HG03378 (cell line): ENCODE data around the gene MYMK.

Source experiments
- ATAC-seq: cut with Tn5 transposase; IDR thresholded peaks from one replicate; pipeline ENCODE4 v1.9.1; 2021; ENCODE audit warnings: mild to moderate bottlenecking, moderate library complexity; ENCODE audit not compliant: unreplicated experiment

MYMK gene

DNA sequence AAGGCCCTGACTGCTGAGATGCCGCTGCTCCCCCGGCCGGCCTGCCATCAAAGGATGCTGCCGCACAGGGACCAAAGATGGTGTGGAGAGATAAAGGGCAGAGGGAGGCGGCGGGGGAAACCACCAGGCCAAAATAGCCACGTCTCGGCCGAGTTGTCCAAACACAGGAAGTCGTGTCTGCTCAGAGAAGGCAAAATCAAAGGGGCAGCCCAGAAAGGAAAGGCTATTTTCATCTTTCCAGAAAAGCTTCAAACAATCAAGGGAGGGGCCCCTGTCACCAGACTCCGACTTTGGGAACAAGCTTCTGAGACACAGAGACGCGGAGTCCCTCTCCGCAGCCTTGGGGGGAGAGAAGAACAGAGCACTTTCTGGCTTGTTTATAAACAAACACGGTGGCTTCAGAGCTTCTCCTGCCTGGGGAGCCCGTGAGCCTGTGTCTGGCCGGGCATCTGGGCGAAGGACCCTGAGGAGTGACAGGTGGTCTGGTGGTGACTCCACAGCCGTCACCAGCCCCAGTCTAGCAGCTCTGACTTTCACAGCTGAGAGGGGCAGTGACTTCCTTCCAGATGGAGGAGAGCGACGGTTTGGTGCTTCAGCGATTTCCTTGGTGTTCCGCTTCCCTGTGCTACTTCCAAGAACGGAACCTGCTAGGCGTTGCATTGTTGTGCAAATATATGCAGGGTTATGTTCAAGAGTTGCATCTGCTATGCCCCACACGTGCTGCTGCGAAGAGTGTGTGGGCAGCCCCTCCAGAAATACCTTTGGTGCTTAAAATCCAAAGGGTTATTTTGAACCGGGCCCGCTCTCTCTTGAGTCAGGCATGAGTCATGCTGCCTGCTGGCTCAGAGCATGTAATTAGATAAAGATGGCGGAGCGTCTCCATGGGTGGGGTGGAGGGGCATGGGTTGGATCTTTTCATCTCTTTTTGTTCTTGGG lies 33.7 kb upstream of the MYMK start:
- no peak for ATAC-seq

DNA sequence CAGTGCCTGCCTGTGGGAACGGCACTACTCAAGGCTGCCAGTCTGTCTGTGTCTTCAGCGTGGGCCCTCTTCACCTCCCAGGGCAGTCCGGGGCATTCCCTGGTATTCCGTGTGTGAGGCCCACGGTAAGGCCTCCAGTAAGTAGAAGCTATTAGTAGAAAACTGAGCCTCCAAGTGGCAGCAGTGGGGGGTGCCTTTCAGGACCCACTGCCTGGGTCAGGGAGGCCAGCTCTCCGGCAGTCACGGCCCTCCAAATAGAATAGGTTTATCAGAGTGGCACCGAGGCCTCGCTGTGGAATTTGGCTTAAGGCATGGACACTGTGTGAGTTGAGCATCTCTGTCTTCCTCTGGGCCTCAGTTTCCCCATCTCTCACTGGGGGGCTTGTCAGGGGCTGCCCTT lies 32.8 kb upstream of the MYMK start:
- ATAC-seq = no peak

DNA sequence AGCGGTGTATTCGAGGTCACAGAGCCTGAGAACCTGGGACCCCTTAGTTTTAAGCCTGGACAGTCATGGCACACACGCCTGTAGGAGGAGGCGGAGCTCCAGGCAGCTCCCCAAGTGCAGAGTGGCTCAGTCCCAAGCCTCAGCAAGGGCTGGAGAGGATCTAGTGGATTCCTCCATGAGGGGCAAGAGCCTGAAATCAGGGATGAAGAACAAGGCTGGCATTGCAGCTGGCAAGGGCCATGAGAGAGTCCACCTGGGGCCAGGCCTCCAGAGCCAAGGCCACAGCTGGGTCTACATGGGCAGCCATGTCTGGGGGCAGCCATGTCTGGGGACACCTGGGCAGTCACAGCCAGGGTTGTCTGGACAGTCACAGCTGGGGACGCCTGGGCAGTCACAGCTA lies 31.6 kb upstream of the MYMK start:
- ATAC-seq = no peak

DNA sequence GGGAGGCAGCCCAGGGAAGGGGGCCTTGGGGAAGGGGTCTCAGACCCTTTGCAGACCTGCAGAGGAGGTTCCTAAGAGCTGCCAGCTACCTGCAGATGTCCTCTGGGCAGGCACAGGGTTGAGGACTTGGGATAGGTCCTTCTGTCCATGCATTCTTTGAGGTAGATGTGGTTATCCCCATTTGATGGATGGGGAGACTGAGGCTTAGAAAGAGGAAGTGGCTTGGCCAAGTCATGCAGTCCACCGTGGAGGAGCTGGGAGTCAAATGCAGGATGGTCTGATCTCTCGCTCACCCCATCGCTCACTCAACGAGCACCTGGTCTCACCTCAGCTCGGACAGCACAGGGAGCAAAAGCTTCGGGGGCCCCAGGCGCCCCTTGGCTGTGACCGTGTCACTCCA lies 30.0 kb upstream of the MYMK start:
- no peak for ATAC-seq

DNA sequence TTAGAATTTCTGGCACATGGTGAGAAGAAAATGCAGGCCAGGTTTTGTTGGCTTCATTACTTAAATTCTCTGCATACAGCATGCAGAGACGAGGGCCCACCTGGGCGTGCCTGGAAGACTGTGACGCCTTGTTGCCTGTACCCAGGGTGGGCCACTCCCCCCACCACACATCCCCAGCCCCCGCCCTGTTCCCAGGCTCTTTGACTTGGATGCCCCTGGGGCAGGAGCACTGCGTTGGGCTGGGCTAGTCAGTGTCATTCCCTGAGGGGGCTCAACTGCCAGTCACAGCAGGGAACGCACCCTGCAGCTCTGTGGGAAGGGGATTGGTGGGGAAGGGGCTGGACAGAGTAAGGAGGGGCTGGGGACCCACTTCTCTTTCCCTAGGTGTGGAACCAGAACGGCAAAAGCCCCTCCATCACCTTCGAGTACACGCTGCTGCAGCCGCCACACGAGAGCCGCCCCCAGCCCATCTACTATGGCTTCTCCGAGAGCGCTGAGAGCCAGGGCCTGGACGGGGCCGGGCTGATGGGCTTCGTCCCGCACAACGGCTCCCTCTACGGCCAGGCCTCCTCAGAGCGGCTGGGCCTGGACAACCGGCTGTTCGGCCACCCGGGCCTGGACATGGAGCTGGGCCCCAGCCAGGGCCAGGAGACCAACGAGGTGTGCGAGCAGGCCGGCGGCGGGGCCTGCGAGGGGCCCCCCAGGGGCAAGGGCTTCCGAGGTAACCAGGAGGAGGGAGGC lies 29.4 kb upstream of the MYMK start:
- ATAC-seq = no peak

DNA sequence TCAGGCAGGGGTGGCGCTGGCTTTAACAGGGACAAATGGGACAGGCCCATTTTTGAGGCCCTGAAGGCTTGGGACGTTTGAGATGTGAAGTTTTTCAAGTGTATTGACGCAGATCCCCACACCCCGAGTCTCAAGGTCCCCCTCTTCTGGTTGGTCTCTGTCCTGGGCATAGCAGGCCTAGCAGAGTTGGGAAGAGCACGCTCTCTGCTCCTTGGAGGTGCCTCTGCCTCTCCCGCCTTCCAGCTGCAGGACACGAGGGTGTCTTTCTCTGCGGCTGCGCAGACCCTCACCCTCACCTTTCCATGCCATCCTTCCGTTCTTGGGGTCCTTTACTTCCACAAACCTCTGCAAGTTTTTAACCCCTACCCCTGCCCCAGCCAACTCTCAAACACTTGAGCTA lies 28.4 kb upstream of the MYMK start:
- ATAC-seq = no peak

DNA sequence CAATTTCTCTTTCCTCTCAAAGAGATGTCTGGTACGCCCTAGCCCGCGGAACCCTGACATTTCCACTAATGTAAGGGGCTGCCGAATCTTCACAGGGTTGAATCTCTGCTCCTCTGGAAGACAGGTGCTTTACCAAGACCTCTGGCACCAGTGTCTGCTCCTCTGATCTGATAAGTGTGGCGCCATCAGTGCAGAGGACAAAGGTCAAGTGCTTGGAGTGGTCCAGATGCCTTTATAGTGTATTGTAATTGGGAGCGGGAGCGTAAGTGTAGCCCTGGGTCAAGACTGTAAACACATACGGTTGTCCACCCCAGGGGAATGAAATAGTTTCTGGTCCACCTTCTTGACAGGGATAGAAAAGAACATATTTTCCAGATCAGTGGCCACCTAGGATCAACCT lies 27.5 kb upstream of the MYMK start:
- no peak for ATAC-seq

DNA sequence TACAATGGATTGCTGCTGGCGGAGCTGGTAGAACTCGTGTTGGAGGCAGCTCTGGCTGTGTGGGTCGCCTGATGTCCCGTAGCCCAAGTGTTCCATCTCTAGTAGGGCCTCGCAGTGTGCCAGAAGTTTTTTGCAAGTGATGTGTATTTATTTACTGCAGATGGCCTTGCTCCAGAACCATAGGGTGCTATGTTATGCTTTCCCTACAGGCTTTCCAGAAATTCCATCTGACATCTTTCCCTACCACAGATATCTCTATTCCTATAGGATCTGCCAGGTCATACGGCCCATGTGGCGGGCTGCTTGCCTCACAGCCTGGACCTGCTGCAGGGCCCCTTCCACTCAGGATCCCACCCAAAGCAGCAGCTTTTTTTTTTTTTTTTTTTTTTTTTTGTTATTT lies 26.7 kb upstream of the MYMK start:
- no peak for ATAC-seq

DNA sequence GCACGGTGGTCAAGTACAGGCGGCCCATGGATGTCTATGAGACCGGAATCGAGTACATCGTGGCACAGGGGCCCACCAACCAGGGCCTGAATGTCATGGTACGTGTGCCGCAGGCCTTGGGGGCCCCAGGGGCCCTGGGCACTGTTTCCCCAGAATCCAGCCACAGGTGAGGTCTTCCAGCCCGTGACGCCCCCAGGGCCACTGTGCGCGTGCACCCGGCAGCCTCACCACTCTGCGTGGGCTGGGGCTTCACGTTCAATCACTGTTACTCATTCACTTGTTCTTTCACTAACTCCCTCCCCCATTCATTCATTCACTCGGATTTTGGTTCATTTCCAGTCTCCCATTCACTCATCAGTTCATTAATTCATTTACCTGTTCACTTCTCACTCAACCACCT lies 22.4 kb upstream of the MYMK start:
- ATAC-seq = no peak

DNA sequence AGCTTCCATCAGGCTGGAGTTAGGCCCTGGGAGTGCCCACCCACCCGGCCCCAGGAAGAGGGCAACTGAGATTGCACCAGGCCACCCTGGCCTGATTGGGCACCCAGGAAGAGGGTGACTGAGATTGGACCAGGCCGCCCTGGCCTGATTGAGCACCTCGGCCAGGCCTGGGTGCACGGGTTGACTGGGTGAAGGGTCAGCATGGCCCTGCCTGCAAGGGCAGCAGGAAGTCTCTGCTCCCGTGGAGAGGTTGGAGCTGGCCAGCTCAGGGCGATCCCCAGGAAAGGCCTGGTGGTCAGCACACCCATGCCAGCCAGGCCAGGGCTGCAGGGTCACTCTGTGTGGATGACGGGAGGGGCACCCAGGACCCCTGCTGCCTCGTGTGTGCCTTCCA lies 21.5 kb upstream of the MYMK start:
- no peak for ATAC-seq

DNA sequence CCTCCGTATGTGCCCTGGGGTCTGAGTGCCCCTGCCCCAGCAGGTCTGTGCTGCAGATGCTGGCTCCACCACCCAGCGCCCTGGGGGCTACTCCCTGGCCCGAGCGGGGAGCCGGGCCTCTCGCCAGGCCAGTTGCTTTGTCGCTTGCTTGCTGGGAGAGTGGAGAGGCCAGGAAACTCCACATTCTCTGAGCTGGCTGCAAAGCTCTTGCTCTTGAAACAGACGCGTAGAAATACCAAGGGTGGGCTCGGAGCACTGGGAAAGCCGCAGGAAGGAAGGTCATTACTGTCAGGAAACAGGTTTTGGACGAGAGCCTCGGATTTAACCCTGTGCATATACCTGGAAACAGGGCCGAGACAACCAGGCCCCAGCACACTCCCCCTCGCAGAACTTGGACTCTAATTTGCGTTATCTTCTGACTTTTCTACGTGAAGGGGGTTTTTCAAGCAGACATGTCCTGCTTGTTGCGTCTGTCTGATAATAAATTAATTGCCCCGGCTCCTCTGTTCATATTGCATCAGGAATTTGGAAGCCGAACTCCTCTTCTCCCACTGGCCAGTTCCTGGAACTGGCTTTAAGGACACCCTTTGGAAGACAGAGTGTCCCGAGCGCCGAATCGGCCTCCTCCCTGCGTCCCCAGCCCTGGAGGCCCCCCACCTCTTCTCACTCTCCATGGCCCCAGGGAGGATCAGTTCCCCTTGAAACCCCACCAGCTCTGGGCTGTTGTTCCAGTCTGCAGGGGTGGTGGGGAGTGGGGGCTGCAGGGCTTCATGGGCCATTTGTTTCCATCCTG lies 20.9 kb upstream of the MYMK start:
- no peak for ATAC-seq

DNA sequence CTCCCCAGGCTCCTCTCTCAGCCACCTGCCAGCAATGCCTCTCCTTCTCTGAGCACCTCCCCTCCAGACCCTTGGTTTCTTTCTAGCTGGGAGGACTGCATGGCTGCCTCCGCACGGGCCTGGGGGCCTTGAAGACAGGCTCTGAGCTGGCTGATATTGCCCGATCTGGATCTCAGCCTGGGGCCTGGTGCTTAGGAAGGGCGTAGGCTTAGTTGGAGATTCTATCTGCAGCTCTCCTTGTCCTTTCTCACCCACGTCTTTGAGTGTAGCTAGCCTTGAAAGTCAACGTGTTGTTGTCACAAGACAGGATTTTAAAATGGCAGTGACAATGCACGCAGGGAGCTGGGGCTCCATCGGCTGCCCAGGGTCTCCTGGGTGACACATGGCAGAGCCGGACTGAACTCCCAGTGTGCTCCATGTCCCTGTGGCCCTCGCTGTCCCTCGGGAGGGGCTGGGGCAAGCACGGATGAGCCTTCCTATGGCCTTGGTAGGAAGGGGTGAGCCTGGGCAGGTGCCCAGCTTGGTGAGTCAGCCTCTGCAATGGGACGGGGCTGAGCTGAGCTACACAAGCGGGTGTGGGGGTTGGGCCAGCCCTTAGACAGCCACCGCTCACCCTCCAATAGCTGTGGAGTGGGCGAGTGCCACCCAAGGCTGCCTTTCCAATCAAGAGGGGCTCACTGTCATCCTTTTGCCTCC lies 19.2 kb upstream of the MYMK start:
- ATAC-seq = no peak

DNA sequence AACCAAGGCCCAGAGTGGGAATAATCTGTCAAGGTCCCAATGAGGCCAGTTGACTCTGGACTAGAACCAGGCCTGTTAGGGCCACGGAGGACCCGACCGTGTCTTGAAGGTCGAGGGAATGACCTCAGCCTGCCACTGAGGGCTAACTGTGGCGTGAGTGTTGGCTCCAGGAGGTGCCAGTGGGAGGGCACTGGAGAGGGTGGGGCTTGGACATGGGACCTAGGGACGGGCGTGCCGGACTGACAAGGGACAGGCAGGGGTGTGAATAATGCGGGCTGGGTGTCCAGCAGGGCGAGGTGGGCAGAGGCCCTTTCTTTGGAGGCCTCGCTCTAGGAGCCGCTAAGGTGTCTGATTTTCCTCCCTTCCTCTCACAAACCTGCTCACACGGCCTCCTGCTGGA lies 17.2 kb upstream of the MYMK start:
- no peak for ATAC-seq

DNA sequence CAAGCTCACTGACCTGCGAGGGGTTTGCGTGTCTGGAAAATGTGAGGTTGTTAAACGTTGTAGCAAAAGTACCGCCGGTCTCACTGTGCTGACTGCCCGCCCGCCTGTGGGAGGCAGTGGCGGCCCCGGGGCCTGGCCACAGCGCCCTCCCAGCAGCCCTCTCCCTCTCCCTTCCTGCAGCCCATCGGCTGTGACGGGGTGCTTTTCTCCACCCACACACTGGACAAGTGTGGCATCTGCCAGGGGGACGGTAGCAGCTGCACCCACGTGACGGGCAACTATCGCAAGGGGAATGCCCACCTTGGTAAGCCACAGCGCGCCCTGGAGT lies 15.9 kb upstream of the MYMK start:
- ATAC-seq = no peak

DNA sequence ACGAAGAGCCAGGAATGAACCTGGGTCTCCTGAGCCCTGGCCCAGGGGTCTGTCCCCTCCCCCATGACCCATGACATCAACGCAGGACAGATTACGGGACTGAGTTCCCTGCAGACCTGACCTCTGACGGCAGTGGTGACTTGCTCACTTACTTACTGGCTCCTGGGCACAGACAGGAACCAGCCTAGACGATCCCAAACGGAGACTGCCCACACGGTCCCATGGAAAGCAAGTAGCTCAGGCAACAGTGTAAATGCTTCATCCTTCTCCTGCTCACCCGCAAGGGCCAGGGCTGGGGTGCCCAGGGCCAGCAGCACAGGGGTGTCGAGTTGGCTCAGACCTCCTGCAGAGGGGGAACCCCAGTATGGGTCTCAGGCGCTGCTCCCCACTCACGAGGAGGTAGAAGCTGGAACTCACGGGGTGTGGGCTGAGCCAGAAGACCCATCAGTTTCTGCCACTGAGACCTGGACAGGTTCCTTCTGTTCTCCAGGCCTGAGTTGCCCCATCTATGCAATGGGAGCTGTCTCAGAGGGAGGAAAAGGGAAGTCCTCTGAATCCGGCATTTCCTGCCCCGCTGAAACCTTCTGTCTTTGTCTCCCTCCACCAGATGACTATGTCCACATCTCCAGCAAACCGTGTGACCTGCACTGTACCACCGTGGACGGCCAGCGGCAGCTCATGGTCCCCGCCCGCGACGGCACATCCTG lies 15.4 kb upstream of the MYMK start:
- no peak for ATAC-seq

DNA sequence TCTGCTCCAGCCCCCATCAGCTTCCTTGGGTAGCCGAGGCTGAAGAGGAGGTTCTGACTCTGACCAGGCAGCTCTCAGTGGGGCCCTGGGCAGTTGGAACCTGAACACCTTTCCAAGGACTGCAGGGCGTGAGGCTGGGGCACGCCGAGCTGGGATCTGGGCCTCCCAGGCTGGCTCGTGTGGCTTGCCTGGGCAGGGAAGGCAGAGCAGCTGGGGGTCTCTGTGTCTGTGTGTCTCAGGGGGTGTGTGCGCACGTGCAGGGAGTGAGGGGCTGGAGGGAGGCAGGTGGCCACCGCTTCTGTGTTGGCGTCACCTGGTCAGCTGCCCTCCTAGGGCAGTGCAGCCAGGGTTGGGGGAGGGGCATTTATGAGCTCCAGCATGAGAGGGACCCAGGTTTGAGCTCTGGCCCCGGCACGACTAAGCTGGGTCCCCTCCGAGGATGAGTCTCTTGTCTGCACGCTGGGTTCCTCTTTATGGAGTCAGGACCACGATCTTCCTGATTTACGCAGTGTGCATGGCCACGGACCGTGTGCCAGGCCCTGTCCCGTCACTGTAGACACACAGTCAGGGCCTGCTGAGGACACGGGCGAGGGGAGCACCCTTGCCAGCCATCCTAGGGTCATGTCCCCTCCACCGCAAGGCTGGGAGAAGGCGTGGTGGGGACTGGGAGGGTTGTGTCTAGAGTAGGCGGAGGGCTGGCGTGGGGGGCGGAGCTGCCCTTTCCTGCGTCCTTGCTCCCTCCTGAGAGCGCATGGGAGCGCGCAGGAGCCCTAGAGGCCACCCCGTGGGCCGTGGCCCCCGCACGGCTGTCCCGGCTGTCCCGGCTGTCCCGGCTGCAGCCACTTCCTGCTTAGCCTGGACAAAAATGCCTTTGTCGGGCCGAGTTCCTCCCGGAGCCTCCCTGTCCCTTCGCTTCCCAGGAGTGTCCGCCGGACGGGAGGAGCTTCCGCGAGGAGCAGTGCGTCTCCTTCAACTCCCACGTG lies 14.4 kb upstream of the MYMK start:
- ATAC-seq = no peak

DNA sequence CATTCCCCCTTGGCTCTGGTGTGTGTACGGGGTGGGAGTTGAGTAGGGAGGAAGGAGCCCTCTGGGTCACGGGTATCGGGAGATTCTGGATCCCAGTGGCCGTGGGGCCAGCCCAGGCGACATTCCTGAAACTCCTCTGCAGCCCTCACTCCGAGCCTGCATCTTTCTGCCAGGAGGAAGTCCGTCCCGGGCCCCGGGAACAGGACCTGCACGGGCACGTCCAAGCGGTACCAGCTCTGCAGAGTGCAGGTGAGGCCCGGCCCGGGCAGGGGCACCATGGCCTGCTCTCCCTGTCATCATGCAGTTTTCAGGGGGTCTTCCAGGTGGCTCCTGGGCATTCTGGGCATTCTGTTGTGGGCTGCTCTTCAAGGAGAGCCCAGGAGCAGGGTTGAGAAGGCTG lies 13.4 kb upstream of the MYMK start:
- no peak for ATAC-seq

DNA sequence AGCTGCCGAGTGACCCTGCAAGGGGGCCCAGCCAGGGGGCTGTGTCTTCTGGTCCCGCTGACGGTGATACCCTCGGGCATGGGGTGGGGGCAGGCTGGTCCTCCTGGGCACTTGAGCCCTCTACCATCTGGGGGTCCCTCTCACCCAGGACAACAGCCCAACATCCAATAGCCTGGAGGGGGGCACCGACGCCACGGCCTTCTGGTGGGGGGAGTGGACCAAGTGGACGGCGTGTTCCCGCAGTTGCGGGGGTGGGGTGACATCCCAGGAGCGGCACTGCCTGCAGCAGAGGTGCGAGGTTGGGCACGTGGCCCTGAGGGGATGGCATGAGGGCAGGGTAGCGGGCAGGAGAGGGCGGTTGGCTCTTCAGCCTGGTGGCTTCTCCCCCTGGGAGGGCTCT lies 12.5 kb upstream of the MYMK start:
- ATAC-seq = no peak

DNA sequence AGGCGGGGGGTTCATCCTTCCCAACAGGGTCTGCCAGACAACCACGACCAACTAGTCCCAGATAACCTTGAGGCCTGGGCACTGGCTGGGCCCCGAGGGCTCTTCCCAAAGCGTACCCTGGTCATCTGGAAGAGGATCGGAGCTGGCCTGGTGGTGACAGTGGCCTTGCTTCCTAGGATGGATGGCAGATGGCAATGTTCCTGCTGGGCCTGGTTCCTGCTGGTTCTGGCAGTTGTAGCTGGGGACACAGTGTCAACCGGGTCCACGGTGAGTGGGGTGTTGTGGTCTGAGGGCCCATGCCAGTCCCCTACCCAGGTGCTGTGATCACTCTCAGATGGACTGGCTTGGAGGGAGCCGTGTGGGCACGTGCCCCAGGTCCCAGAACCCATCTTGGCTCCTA lies 11.8 kb upstream of the MYMK start:
- no peak for ATAC-seq
